ENCODE data around the gene SYT5.

SYT5 gene

DNA sequence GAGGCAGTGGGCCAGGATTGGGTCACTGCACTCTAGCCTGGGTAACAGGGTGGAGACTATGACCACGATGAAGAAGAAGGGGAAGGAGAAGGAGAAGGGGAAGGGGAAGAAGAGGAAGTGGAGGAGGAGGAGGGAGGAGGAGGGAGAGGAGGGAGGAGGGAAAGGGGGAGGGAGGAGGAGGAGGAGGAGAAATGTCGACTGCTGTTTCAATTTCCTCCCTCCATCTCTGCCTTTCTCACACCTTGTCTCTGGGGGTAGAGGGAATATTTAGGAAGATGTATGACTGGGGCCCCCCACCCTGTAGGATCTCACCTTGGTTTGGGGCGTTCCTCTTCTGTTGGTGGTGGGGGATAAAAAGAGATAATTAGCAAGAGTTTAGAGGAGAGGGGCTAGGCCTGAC lies 34.9 kb downstream of the SYT5 start:
- peak; percentile 33 to 51 for DNase-seq

DNA sequence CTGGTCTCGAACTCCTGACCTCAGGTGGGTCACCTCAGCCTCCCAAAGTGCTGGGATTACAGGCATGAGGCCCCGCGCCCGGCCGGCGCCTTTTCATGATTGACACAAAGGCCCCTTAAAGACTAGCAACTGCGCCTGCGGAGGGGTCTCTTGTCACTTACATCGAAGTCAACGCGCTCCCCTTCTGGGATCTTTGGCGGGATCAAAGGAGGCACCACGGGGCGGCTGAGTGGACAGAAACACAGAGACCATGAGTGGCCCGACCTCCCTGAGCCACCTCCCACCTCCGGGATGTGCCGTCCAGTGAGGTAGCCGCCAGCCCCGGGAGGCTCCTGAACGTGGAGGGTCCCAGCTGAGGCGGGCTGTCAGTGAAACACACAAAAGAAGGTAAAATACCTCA lies 38.4 kb downstream of the SYT5 start:
- no peak for DNase-seq

DNA sequence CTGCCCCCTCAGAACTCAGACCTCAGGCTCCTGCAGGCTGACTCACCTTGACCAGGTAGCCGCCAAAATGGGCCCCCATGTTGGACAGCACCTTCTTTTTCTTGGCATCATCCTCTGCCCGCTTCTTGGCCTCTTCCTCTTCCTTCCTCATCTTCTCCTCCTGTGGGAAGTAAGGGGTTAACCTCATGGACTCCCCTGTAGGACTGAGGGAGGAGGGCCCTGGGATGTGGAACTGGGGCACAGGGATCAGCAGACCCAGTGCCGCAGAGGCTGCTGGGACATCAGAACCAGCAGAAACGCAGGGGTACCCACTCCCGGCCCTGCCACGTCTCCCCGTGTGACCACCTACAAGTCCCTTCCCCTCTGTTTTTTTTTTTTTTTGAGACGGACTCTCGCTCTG lies 42.2 kb downstream of the SYT5 start:
- no peak for DNase-seq

DNA sequence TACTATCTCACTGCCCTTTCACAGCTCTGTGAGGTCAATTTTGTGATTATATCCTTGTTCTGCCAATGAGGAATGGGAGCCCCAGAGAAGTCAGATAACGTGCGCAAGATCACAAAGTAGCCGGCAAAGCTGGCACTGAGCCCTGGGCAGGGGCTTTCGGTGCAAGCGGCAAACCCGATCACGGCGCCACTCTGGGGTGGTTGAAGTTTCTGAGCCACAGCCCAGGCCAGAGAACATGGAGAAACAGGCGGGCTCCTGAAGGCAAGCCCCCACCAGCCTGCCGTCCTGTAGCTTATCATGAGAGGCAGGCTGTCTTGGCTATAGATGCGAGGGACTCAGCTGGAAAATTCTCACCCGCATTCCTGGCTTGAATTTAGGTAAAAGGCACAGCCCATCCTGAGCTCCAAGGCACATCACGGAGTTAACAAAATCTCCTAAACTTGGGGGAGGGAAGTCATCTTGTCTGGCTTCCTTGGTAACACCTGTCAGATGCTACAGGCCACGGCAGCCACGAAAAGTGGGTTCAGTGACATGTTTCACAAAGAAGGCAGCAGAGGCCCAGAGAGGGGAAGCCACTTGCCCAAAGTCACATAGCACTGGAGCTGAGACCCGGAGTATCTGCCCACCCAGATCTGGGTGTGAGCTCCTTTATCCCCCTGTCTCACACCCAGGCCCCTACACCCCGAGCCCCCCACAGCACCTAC lies 43.5 kb downstream of the SYT5 start:
- no peak for DNase-seq

DNA sequence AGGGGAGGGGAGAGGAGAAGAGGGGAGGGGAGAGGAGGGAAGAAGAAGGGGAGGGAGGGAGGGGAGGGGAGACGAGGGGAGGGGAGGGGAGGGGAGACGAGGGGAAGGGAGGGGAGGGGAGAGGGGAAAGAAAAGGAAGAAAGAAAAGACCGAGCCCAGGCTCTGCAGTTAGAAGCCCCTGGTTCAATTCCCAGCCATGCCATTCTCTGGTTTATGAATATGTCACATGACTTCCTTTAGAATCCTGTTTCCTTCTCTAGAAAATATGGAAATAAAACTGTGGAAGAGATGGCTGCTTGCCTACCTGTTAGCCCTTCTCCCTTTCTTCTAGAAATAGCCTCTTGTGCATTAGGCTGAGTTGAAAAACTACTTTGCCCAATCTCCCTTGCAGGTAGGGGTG lies 45.4 kb downstream of the SYT5 start:
- DNase-seq = no peak

DNA sequence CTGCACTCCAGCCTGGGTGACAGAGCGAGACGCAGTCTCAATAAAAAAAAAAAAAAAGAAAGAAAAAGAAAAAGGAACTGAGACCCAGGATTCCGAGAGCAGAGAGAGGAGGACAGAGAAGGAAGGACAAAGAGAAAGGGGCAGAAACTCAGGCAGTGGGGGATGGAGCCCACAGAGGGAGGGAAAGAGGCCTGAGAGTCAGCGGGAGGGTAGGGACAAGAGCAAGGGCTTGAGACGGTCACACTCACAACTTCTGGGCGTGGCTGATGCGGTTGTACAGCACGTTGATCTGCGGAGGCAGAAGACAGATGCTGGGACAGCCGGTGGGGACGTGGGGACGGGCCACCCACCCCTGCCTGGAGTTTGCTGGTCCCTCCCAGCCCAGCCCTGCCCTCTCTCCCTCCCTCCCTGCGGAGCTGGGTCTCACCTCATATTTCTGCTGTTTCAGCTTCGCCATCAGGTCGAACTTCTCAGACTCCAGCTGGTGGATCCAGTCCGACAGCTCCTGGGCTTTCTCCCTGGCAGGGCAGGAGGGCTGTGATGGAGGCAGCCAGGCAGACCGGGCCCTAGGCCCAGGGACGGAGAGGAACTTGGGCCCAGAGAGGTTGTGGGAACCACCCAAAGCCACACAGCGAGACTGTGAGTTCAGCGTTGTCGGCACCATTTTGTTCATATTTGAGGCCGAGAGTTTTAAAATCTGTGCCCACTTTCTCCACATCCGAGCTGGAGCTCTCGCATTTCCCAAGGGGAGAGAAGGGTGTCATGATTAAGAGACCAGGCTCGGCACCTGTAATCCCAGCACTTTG lies 46.2 kb downstream of the SYT5 start:
- DNase-seq = no peak

DNA sequence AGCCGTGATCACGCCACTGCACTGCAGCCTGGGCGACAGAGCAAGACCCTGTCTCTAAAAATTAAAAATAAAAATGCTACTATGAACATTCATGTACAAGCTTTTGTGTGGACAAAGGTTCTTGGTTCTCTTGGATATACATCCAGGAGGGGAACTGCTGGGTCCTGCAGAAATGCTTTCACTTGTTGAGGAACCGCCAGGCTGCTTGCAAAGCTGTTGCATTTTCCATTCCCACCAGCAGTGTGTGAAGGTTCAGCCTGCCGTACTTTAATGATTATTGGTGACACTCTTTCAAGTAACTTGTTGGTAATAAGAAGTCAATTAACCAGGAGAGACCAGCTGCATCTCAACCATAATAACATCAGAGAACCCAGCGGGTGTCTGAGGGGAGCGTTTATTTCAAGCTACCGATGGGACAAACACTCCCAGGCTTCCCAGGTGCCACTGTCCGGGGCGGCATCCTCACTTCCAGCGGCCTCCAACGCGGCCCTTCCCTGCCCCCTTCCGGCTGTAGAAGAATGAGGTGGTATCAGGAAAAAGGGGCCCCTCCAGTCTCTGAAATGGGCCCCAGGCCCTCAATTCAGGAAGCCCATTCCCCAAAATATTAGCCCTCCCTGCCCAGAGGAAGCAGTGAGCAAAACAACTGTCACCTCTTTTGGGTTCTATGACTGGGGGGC lies 47.5 kb downstream of the SYT5 start:
- no peak for DNase-seq

DNA sequence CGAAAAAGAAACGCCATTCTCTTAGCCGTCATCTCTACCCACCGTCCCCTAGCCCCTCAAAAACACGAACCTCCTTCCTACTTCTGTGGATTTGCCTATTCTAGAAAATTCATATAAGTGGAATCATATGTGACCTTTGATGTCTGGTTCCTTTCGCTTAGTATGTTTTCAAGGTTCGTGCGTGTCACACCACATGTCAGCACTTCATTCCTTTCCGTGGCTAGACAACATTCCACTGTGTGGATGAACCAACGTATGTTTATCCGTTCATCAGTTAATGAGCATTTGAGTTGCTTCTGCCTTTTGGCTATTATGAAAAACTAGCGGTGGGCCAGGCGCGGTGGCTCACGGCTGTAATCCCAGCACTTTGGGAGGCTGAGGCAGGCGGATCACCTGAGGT lies 48.7 kb downstream of the SYT5 start:
- no peak for DNase-seq
